Stomach (tissue), 4 donors: ENCODE measurements around the gene CLDN9.
A peak's percentile ranks its signal among the peaks of the same experiment; 100 is the strongest.

ENCODE experiments used
- CTCF ChIP-seq, 7 experiments: fragments of 450-650 bp in 4 of 7; fragments of 200-600 bp in 3 of 7; sonication (generic) in 3 of 7; IDR thresholded peaks; one replicate each; pipeline ENCODE4 v1.5.1; 2016 to 2019; ENCODE audit warnings: antibody characterized with exemption in 7 of 7, control low read depth in 2 of 7, mild to moderate bottlenecking in 1 of 7
- EP300 ChIP-seq: sonication (generic); formaldehyde crosslinking; IDR thresholded peaks from one replicate; pipeline ENCODE4 v1.6.1; 2017; ENCODE audit warnings: antibody characterized with exemption
- POLR2A ChIP-seq, 4 donors: fragments of 450-650 bp; IDR thresholded peaks; one replicate each; pipeline ENCODE4 v1.6.1; 2016; ENCODE audit warnings: antibody characterized with exemption in 4 of 4, control low read depth in 2 of 4, mild to moderate bottlenecking in 1 of 4, moderate library complexity in 1 of 4
- POLR2AphosphoS5 ChIP-seq, 3 donors: sonication (generic); formaldehyde crosslinking; IDR thresholded peaks; one replicate each; pipeline ENCODE4 v1.6.1; 2016; ENCODE audit warnings: antibody characterized with exemption in 3 of 3

GRCh38 chr16:3059041-3059722, 46.5 kb downstream of the CLDN9 start:
- peak in 5 of 7 experiments; percentile 64 to 98 (median 91) for TF ChIP-seq CTCF (IDR thresholded peaks at IDR 0.05)
- no peak for TF ChIP-seq EP300
- TF ChIP-seq POLR2A (IDR thresholded peaks at IDR 0.05), result no peak
- TF ChIP-seq POLR2AphosphoS5 (IDR thresholded peaks at IDR 0.05), result peak; percentile 21 to 85 (median 69)
